Testis (tissue), 3 donors: ENCODE measurements around the gene MYO1B. TPM values are rescaled to one million over a fixed set of nuclear protein-coding genes. Genes with fewer than 3 reads are reported as not detected.

Source experiments
- DNase-seq: peaks from one replicate; pipeline ENCODE4 v3.0.0-alpha.2; 2019
- H3K27ac ChIP-seq, 2 donors: fragments of 200-600 bp; sonication (generic); one replicate each; pipeline ENCODE4 v1.5.1; 2019
- H3K27me3 ChIP-seq: fragments of 200-600 bp; sonication (generic); one replicate; pipeline ENCODE4 v1.5.1; 2019
- H3K36me3 ChIP-seq: fragments of 200-600 bp; sonication (generic); one replicate; pipeline ENCODE4 v1.5.1; 2017; ENCODE audit warnings: low read depth; ENCODE audit errors: missing control alignments
- H3K4me1 ChIP-seq: fragments of 200-600 bp; sonication (generic); one replicate; pipeline ENCODE4 v1.5.1; 2019
- H3K4me3 ChIP-seq, 2 donors: fragments of 200-600 bp; sonication (generic); one replicate each; pipeline ENCODE4 v1.5.1; 2017 to 2019
- H3K9me3 ChIP-seq: fragments of 200-600 bp; sonication (generic); one replicate; pipeline ENCODE4 v1.5.1; 2017
- POLR2A ChIP-seq: fragments of 450-650 bp; IDR thresholded peaks from one replicate; pipeline ENCODE4 v1.6.1; 2017; ENCODE audit warnings: antibody characterized with exemption, mild to moderate bottlenecking, moderate library complexity
- WGBS, 2 donors: methylation state at CpG; one replicate each; pipeline ENCODE4 v1.1.5; 2018; 5-methylcytosine and 5-hydroxymethylcytosine counted together
- intact Hi-C: fragments of 100-400 bp; cut with DNase I; formaldehyde crosslinking; loops from one replicate; pipeline ENCODE4 v1.15.1; 2023; ENCODE audit warnings: low total_unique reads
- polyA plus RNA-seq: library from polyadenylated mRNA; stranded (reverse); fragments of 350-450 nt; fragmentation: Illumina TruSeq; extraction: RNeasy Lipid Tissue Mini Kit (QIAGEN cat#74804); gene quantifications from one replicate; pipeline ENCODE4 v1.2.3, GENCODE V29; 2014; ENCODE audit warnings: low read depth, low replicate concordance; ENCODE audit not compliant: insufficient read depth
- total RNA-seq, 2 donors: library from RNA; depleted of rRNA; stranded (reverse); fragments of >200 nt; gene quantifications; one replicate each; pipeline ENCODE4 v1.2.3, GENCODE V29; 2016
- TF ChIP-seq, protein P1 (sequence below), 3 experiments: fragments of 450-650 bp in 2 of 3; fragments of 200-600 bp in 1 of 3; sonication (generic) in 1 of 3; IDR thresholded peaks; one replicate each; pipeline ENCODE4 v1.5.1; 2016 to 2019; ENCODE audit warnings: antibody characterized with exemption in 3 of 3, mild to moderate bottlenecking in 2 of 3, moderate library complexity in 1 of 3

The MYO1B gene
- total and polyA plus RNA-seq, 3 donors from 2014 or later = 14.5 to 30.8 (median 26.8) TPM

DNA sequence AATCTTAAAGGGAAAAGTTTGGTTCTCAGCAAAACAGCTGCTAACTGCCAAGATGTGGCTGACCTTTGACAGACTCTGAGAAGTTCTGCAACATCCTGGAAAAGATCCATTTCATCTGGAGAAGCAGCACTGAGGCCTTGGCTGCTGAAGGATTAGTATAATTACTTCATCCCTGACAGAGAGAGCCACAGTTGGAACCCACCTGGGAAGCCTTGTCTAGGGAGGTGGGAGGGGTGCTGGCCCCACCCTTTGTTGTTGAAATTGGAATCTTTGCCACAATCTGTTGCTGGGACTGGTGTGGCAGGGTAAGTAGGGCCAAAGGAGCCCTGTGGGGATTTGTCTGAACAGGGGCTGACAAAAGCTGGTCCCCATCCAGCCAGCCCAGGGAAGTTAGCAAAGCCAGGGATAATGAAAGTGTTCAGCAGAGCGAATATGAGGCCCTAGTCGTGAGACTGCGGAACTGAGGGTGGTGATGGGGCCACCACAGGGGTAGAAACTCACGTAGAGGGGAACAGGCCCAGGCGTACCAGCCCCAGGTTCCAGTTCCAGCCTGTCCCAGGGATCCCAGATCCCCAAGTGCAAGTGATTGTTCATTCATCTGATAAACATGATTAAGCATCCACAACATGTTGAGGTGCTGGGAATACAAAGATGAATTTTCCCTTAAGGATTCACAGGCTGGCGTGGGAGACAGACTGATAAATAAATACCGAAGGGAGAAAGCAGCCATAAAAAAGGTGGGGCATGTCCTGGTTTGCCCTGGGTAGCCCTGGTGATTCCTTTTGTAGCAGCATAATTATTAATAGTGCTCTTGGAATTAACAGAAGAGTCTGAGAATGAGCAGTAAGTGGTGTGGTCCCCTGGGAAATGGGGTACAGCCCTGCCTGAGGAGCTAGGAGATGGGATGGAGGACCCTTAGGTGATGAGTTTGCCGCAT is 60.0 kb downstream of the MYO1B start:
- peak overlapping the region; percentile 33 to 68 for H3K27ac ChIP-seq
- WGBS, 2 donors = 62 to 68% methylated on average over 8 of the region's 8 CpGs
- H3K27me3 ChIP-seq = no peaks in the 10 kb centered on the region
- TF ChIP-seq POLR2A = no peak
- TF ChIP-seq, protein P1, sequence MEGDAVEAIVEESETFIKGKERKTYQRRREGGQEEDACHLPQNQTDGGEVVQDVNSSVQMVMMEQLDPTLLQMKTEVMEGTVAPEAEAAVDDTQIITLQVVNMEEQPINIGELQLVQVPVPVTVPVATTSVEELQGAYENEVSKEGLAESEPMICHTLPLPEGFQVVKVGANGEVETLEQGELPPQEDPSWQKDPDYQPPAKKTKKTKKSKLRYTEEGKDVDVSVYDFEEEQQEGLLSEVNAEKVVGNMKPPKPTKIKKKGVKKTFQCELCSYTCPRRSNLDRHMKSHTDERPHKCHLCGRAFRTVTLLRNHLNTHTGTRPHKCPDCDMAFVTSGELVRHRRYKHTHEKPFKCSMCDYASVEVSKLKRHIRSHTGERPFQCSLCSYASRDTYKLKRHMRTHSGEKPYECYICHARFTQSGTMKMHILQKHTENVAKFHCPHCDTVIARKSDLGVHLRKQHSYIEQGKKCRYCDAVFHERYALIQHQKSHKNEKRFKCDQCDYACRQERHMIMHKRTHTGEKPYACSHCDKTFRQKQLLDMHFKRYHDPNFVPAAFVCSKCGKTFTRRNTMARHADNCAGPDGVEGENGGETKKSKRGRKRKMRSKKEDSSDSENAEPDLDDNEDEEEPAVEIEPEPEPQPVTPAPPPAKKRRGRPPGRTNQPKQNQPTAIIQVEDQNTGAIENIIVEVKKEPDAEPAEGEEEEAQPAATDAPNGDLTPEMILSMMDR (IDR thresholded peaks at IDR 0.05) = no peak
- no peaks in the 10 kb centered on the region for H3K9me3 ChIP-seq
- H3K4me1 ChIP-seq = peaks cover 8% of the 10 kb centered on the region
- DNase-seq = peak; percentile 54
- intact Hi-C loops = no loop called here
- H3K4me3 ChIP-seq = no peak overlapping the region
- no peaks in the 10 kb centered on the region for H3K36me3 ChIP-seq

DNA sequence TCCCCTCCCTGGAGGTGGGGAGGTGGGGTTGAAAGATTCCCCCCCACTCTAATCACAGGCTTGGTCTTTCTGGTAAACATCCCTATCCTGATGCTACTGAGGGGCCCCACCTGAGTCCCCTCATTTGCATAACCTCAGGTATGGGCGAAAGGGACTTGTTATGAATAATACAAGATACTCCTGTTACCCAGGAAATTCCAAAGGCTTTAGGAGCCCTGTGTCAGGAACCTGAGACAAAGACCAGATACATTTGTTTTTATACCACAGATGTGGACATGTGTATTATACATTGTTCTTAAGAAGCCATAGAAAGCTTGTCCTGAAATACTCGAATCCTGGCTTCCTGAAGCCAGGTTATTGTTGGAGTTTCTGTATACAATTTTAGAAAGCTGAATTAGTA is 62.8 kb downstream of the MYO1B start:
- H3K27me3 ChIP-seq = no peaks in the 10 kb centered on the region
- H3K9me3 ChIP-seq = no peaks in the 10 kb centered on the region
- H3K4me3 ChIP-seq = no peak overlapping the region
- 83 to 92% methylated on average over 2 of the region's 2 CpGs for WGBS, 2 donors
- no peaks in the 10 kb centered on the region for H3K36me3 ChIP-seq
- H3K4me1 ChIP-seq = peaks cover 8% of the 10 kb centered on the region
- TF ChIP-seq POLR2A = no peak
- TF ChIP-seq, protein P1 (IDR thresholded peaks at IDR 0.05) = no peak
- DNase-seq = no peak
- H3K27ac ChIP-seq = no peak overlapping the region
- intact Hi-C loops = no loop called here

DNA sequence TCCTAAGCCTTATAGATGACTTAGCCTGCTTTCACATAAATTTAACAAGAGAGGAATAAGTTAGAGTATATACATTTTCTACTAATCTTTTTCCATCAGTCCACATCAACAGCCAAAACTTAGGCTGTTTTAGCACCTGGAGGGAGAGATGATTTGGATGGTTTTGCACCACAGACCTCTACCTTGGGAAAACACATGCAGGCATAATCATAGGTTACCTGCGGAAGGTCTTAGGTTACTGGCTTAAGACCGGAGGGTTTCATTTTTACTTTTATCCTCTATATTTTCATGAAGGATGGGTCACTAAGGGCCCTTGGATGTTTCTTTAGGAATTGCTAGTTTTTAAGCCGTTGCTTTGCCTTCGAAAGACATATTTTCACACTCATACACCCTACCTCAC is 66.0 kb downstream of the MYO1B start:
- Histone ChIP-seq H3K9me3 (no peaks in the 10 kb centered on the region), H3K27me3 (no peaks in the 10 kb centered on the region), H3K4me3 (no peak overlapping the region), H3K27ac (no peak overlapping the region), H3K4me1 (no peaks in the 10 kb centered on the region), H3K36me3 (no peaks in the 10 kb centered on the region)
- intact Hi-C loops = no loop called here
- no peak for DNase-seq
- 91 to 96% methylated on average over 4 of the region's 4 CpGs for WGBS, 2 donors
- TF ChIP-seq, protein P1 (IDR thresholded peaks at IDR 0.05) = no peak
- TF ChIP-seq POLR2A = no peak

DNA sequence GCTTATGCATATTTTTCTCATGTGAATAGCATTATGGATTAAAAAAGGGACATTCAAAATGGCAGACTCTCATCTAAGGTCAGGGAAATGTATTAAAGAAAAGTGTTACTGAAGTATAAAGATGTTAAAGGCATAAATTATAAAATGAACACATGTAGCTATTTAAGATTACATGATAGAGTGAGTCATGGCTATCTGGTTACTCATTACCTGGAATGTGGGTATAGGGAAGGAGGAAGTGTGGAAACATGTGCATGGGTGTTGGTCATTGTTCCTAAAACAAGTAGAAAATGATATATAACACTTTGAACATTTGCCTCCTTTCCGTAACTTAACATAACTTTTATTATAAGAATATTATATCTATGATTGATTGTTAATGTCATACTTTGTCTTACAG is 66.4 kb downstream of the MYO1B start:
- intact Hi-C loops = no loop called here
- Histone ChIP-seq H3K27me3 (no peaks in the 10 kb centered on the region), H3K9me3 (no peaks in the 10 kb centered on the region), H3K4me1 (no peaks in the 10 kb centered on the region), H3K36me3 (no peaks in the 10 kb centered on the region), H3K4me3 (no peak overlapping the region), H3K27ac (no peak overlapping the region)
- 92 to 94% methylated on average over 1 of the region's 1 CpG for WGBS, 2 donors
- no peak for DNase-seq
- TF ChIP-seq, protein P1 (IDR thresholded peaks at IDR 0.05) = no peak
- TF ChIP-seq POLR2A = no peak
